C4-2B (cell line): ENCODE measurements around the gene STEAP4.

Experiments used
- H3K27ac ChIP-seq: fragments of 450-650 bp; 2 replicates; pipeline ENCODE4 v1.5.1; 2017
- CTCF ChIP-seq: fragments of 450-650 bp; conservative IDR thresholded peaks from 2 replicates; pipeline ENCODE4 v1.5.1; 2017; ENCODE audit warnings: mild to moderate bottlenecking
- ZFX ChIP-seq: fragments of 450-650 bp; IDR thresholded peaks from 2 replicates; pipeline ENCODE4 v1.6.1; 2017

The STEAP4 gene

GRCh38 chr7:88339195-88339922 is 32.7 kb upstream of the STEAP4 start:
- TF ChIP-seq ZFX, result no peak
- no peak for TF ChIP-seq CTCF
- H3K27ac ChIP-seq, result no peak overlapping the region

GRCh38 chr7:88338503-88338902 is 31.8 kb upstream of the STEAP4 start:
- no peak overlapping the region for H3K27ac ChIP-seq
- TF ChIP-seq ZFX (no peak), CTCF (no peak)

GRCh38 chr7:88337572-88337971 is 30.9 kb upstream of the STEAP4 start:
- no peak for TF ChIP-seq CTCF
- no peak for TF ChIP-seq ZFX
- no peak overlapping the region for H3K27ac ChIP-seq

GRCh38 chr7:88331322-88331721 is 24.6 kb upstream of the STEAP4 start:
- TF ChIP-seq ZFX (no peak), CTCF (no peak)
- H3K27ac ChIP-seq, result no peak overlapping the region

GRCh38 chr7:88329532-88330463 is 23.1 kb upstream of the STEAP4 start:
- no peak overlapping the region for H3K27ac ChIP-seq
- TF ChIP-seq ZFX, result no peak
- TF ChIP-seq CTCF, result no peak

GRCh38 chr7:88328787-88329186 is 22.1 kb upstream of the STEAP4 start:
- no peak overlapping the region for H3K27ac ChIP-seq
- TF ChIP-seq ZFX (no peak), CTCF (no peak)

GRCh38 chr7:88324699-88325098 is 18.0 kb upstream of the STEAP4 start:
- H3K27ac ChIP-seq, result no peak overlapping the region
- no peak for TF ChIP-seq CTCF
- TF ChIP-seq ZFX, result no peak
